Middle frontal gyrus (tissue), 1 donor: ENCODE results near the gene FXYD6.

ENCODE experiments used
- DNase-seq: peaks from one replicate; pipeline ENCODE4 v3.0.0-alpha.2; 2015; ENCODE audit warnings: low spot score; ENCODE audit errors: extremely low spot score

Gene FXYD6

DNA sequence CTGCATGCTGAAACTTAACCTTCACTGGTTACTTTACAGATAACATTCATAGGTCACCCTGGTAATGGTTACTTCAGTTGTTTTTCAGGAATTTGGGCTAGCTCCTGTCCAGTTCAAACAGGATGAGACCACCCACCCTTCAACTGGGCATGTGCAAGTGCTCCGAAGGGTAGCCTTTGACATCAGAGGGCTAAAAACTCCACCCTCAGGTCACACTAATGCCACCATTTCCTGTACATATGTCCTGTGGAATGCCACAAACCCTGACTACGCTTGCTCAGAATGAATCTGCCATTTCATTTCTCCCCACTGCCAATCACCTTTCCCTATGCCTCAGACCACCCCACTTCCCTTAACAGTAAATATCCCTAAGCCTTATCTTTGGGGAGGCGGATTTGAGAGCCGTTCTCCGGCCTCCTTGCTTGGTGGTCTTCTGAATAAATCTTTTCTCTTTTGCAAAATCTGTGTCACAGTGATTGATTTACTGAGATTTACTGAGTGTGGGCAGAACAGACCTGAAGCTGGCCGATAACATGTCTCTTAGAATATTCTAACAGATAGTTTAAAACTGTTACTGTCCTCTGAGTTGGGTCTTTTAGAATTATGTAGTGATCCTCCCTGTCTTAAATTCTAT is 26.6 kb downstream of the FXYD6 start:
- DNase-seq, result no peak

DNA sequence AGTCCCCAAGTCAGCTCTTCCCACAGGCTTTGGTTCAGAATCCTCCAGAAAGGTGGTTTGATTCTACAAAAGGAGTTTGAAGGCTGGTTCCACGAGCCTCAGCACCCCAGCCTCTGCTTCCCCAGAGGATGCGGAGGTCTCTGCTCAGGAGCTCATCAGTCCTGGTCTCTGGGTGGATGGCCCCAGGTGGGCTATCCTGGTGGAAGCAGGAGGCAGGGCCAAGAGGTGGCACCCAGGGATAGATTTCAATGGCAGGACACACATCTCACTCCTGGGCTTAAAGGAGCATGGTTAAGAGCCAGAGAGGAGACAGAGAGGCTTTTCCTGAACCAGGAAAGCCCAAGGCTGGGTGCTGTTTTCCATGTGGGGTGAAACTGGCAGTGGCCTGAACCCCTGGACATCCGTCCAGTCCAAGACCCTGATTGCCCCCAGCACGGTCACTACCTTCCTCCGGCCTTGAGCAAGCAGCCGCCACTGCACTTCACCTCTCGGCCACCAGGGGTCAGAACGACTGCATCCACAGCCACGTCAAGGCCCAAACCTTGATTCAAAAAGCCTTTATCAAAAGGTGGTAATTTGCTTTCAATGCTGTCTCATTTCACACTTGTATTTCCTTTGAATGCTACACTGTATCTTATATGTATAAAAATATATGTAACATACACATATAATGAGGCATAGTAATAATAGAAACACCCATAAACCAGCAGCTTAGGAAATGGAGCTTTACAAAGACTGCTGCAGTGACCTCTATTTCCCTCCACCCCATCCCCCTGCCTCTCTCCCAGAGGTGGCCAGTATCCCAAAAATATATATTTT is 32.6 kb downstream of the FXYD6 start:
- peak; percentile 52 for DNase-seq

DNA sequence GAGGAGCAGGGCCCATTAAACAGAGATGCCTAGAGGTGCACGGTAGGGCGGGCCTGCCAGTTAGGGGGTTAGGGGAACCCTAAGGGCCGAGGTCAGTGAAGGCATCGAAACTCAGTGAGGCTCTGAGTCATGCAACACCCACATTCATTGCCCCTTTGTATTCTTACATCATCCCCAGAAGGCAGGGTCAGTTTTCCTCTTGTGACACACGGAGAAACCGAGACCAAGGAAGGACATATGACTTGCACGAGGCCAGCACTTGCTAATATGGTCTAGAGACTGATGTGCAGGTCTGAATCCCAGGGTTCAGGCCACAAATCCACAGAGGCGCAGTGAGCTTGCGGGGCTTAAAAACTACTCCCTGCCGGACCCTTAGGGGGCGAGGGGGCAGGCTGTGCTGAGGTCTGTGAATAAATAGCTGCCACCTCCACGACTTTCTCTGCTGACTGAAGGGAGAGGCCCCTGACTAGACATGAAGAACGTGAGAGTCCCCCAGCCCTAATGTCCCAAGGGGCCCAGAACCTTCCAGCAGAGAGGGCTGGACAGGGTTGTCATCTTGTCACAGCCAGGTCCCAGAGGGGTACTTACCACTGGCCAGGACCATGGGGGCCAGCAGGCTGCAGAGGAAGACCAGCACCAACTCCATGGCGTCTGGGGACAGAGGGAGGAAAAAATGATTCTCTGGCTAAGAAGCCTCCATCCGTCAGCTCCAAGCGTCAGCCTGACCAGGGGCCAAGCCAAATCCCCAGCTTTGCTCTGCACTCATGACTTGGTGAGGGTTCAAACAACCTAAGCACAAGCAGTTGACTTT is 34.1 kb downstream of the FXYD6 start:
- no peak for DNase-seq

DNA sequence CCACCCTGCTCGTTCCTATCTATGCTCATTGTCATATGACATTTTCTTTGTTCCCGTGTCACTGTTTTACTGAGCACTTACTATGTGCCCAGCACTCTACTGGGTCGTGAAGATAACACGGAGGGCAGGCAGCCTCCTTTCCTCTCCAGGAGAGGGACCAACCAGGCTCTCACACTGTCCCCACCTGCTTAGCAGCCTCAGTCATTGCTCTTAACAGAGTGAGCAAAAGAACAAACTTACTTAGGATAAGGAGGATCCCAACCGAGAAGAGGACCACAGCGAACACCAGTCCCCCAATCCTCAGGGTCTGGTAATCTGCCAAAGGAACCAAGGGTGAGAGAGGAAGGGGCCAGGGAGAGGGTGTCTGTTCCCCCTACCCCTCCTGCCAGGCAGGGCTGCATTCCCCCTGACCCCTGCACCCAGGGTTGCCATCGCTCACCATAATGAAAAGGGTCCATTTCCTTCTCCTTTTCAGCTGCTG is 34.9 kb downstream of the FXYD6 start:
- DNase-seq, result no peak

DNA sequence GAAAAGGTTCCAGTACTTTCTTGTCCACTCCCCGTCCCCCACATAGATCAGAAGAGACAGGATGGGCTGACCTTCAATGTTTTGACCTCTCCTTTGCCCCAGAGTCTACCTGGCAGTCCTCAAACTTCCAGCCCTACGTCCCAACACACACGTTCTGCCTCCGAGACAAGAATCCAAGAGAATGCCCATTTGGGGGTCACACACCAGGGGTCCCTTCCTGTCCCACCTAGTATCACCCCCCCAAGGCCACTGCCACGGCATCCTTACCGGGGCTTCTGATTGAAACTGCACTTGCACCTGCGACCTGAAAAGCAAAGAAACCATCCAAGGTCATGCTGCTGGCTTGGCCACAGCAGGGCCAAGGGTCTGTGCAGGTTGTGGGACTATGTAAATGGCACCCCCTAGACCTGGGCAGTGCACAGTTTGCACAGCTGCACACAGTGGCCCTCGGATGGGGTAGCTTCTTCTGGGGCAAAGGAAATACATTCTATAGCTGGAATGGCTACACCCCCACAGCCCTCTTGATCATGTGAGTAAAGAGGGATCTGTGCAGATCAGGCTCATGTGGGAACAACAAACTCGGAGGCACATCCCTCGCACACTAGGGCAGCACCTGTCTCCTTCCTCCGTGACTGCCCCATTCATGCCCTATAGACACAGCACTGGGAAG is 35.4 kb downstream of the FXYD6 start:
- no peak for DNase-seq

DNA sequence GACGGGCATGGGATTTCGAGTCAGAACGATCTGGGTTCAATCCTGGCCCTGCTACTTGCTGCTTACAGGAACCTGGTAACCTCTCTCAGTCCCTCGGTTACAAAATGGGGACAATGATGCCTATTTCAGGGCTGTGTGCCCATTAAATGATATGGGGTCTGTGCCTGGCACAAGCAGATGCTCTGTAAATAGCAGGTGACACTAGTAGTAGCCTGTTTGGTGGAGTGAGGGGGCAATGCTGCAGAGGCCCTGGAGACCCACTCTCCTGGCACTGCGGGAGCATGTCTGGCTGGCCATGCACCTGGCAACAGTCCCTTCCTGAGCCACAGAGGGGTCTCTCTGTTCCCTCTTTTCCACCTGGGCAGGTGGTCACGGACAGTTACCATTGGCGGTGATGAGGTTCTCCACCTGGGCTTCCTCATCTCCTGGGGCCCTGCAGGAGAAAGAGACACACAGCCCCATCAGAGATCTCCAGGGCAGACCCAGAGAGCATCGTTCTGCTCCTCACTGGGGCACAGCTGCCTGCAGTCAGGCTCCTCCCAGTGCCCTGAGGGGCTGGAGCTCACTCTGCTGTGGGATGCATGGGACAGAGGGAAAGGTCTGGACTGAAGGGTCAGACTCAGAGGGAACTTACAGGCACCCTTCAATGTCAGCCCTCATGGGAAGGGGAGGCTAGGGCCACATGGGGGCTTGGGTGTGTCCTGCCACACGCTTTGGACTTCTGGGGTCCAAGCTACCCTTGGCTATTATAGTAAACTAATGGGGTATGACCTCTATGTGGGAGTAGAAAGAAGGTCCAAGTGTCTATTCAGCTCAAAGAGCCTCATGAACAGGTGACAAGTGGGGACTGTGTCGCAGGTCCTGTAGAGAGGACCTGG is 36.3 kb downstream of the FXYD6 start:
- DNase-seq, result no peak

DNA sequence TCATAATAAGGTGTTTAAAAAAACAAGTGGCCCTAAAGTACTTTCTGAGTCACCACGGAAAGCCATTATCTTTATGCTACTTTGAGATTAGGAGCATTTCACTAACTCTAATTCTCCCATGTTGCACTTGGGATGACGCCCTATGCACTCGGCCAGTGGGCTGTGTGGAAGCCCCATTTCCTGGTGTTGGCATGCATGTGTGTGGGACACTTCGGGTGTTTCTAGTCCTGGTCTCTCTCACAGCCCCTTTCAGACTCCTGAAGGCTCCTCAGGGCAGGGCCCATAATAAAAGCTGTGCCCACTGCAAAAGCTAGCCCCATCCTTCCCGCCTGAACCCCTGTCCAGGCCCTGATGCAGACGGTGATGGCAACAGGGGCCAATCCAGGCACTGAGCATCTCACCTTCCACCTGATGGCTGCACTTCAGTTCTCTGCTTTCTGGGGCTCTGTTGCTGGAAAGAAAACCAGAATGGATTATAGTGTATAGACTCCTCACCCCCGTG is 37.0 kb downstream of the FXYD6 start:
- no peak for DNase-seq

DNA sequence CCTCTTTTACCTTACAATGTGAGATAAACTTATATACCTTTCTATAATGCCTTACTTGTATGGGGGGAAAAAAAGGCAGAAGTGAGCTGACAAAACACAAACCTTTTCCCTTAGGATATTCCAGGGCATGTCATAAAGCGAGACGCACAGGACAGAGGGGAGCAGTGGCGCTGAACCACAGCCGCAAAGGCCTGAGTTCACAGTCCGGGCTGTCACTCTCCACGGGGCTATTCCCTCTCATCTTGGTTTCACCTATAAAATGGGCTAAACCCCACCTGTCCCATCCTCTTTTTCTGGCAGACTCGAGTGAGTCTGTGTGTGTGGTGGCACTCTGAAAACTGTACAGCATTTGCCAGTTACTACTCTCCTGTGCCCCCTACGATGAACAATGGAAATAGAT is 37.6 kb downstream of the FXYD6 start:
- no peak for DNase-seq

DNA sequence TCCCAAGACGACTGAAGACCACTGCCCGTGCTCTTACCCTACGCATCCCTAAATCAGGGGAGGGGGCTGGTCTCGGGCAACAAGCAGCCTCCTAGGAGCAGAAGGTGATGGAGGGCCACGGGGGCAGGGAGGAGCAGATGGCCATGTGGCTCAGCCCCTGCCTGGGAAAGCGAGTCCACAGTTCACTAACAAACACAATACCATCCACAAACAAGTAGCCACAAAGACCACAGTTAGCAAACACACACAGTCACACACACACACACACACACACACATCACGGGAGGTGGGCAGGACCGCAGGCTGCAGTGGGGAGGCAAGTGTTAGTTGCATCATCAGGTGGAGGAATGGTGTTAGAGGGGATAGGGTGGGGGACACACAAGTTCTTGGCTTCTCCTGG is 38.7 kb downstream of the FXYD6 start:
- DNase-seq, result no peak

DNA sequence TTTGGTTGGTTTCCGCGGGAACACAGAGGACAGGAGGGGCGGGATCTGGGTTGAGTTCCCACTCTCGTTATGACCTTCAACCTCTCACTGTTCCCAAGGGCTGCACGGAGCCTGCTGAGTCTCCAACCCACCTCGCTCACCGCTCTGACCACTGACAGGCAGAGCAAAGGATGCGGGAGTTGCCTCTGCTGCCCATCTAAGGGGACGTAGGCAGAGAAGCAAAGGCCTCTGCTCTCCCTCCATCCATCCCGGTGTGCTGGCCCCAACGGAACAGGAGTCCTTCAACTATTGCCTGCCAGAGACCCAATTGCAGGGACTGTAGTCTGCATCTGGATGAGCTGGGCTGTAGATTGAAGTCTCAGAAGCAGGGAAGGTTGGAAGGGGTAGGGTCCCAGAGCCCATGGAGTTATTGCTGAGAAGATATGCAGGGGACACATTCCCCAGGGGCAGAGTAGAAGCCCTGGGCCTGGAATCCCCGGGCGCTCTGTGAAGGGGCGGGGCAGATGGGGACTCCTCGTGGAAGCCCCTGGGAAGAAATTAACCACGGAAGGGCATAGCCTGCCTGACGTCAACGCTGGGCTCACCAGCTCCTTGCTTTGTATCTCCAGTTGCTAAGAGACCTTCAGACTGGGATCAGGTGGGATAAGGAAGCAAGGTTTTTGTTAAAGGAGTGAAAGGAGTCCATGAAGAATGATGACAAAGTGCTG is 39.2 kb downstream of the FXYD6 start:
- DNase-seq, result no peak

DNA sequence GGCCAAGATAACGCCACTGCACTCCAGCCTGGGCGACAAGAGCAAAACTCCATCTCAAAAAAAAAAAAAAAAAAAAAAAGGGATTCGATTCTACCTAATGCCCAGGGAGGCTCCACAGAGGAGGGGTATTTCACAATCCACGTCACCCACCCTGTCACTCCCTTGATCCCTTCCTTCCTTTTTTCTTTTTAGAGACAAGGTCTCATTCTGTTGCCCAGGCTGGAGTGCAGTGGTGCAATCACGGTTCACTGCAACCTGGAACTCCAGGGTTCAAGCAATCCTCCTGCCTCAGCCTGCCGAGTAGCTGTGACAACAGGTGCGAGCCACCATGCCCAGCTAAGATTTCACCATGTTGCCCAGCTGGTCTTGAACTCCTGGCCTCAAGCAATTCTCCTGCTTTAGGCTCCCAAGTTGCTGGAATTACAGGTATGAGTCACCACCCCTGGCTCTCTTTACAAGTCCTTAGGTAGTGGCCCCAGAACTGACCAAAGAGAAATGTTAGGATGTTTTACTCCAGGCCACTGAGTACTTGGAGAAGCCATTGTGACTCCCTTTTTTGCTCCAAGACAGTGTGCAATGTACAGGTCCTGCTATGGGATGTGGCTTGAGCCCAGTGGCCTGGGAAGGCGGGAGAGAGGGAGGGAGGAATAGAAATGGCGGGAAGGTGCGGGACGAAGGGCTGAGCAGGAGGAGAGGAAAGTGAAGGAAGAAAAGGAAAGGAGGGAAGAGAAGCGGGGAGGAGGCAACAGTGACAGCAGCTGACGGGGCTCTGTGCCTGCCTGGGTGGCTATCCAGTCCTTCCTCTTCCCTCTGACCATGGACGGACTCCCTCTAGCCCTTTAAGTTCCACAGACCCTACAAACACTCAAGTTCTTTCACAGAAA is 40.1 kb downstream of the FXYD6 start:
- no peak for DNase-seq

DNA sequence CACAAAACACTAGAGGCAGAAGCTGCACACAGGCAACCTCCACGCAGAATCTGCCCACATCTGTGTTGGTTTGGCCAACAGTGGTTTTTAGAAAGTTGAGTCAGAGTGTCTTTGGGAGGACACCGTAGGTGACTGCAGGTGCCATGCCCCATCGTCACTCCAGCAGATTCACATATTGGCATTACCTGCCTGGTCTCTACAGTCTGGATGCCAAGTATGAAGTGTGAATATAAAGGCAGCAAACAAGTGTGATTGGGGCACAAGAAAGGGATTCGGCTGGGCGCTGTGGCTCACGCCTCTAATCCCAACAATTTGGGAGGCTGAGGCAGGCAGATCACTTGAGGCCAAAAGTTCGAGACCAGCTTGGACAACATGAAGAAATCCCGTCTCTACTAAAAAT is 40.9 kb downstream of the FXYD6 start:
- DNase-seq, result no peak

DNA sequence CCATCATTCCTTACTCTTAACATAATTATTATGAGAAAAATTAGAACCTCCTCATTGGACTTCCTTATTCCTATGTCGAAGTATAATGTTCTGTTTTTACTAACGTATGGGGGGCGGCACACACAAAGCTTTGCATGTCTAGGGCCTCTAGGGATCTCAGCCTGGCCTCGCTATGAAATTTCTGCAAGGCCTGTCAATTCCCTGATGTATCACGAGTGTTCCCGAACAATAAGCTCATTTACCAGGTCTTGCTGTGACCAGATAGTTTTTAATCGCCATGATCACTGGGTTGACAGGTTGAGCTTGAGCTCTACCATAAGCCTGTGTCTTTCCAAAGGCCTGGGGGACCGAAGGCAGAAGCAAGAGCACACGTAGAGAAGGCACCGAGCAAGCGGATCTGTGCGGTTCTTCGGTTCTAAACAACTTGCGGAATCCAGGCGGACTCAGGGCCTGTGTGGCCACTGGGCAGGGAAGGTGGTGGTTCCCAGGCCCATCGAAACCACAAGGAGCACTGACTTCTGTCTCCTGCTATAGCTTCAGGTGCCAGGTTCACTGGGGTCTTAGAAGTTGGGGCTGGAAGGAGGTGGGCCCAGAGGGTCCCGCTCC is 41.5 kb downstream of the FXYD6 start:
- DNase-seq, result no peak

DNA sequence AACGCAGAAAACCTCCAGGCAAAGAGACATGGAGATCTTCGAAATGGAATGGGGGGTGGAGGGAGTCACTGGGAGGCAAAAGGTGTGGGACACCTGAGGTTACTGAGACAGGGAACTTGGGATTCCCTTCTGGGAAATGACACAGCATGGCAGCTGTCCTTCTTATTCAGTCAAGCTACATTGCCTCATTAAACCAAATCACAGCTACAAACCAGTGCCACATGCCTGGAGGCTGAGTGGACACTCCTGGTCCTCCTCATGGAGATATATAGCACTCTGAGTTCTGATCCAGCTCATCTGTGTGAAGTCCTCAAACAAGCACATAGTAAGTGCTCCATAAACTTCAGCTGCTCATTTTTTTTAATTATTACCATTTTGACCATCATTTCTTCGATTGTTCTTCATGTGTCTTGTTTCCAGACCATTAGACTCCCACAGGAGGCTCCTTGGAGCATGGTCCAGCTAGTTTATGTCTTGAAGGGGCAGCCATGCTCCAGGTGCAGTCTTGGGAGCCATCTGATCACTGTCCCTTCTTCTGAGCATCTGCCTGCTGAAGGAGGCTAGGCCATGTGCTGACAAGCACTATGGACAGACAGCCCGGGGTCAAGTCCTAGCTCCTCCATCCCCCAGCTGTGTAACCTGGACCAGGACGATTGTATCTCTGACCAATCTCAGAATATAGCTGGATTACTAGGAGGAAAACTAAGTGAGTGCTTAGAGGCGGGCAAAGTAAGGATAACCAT is 42.2 kb downstream of the FXYD6 start:
- no peak for DNase-seq

DNA sequence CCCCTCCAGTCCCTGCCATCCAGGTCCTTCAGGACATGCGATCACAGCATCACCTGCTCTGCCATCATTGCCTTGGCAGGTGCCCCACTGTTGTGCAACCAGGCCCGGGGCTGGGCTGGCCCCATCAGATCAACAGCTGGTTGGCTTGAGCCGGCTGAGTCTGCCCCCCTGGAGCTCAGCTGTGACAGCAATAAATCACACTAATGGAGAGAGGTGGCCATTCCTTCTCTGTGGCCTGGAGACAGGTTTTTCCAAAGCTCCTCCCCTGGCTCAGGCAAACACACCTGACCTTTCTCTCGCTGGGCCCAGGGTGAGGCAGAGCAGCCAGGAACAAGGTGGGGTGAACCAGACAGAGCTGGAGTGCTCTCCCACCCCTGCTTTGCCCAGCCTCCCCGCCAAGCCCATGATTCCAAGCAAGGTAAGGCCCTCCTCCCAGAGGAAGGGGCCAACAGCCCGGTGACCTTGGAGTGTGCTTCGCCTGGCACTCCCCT is 43.0 kb downstream of the FXYD6 start:
- DNase-seq, result no peak

DNA sequence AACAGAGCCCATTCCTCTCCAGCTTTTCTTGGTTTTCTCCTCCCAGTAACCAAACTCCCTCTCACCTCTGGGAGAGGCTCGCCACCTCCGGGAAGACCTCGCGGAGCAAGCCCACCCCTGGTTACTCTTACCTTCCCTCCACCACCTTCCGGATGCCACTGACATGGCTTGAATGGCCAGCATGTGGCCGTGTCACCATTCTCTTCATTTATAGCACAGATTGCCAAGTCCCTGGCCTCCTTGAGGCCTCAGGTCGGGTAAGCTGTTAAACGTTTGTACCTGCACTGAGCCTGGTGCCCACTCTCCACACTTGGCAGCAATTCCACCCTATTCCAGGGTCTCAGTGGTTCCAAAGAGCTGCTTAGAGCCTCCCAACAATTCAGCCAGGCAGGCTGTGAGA is 43.9 kb downstream of the FXYD6 start:
- DNase-seq, result no peak

DNA sequence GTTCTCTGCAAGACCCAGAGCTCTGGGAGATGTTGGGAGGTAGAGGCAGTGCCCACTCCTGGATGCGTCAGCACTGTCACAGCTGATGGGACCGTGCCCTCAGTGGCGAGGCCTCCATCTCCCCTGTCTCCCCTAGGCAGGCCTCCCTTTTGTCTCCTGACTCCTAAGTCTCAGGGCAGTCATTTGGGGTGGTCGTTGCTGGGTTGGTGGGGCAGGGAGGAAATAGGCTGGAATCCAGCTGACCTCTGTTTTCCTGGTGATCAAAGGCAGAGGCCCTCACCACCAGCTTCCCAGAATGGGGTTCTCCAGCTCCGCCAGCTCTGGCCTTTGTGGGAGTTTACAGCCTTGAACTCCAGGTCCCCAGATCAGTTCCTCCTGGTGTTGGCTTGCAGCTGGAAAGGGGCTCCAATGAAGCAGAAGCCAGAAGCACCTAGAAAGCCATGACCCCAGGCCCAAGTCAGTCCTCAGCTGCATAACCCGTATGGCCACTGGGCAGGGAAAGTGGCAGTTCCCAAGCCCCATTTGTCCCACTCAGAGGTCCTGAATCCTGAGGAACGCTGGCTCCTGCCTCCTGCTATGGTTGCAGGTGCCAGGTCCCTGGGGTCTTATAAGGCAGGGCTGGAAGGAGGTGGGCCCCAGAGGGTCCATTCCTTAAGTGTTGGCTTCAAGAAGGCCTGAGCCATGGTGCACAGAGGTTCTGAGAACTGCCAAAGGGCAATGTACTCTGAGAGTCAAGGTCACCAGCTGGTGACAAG is 44.6 kb downstream of the FXYD6 start:
- DNase-seq, result no peak
